C4-2B (cell line): ENCODE measurements around the gene MGMT.
"Not testable (repeated sequence)": the region's sequence is repeated elsewhere in the genome, so short reads cannot be mapped to it uniquely, and the experiment has no call there.

ENCODE experiments used
- H3K27ac ChIP-seq: fragments of 450-650 bp; 2 replicates; pipeline ENCODE4 v1.5.1; 2017
- ZFX ChIP-seq: fragments of 450-650 bp; IDR thresholded peaks from 2 replicates; pipeline ENCODE4 v1.6.1; 2017
- TF ChIP-seq, protein P1 (sequence below): fragments of 450-650 bp; conservative IDR thresholded peaks from 2 replicates; pipeline ENCODE4 v1.5.1; 2017; ENCODE audit warnings: mild to moderate bottlenecking

The MGMT gene

DNA sequence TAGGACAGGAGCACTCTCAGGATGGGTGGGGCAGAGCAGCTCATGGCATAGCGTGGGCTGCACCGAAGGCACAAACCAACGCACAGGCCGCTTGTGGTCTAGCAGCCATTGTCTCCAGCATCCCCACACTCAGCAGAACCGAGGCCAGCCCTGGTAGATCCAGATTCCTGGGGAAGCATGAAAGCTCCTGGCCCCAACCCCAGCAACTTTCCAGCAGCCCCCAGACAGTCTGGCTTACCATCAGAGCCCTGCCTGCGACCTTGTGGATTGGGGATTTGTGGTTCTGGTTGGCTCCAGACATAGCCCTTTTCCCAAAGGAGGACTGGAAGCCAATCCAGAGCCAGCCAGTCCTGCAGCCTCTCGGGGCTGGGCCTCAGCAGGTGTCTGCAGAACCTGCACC lies 33.8 kb upstream of the MGMT start:
- no peak overlapping the region for H3K27ac ChIP-seq
- TF ChIP-seq, protein P1, sequence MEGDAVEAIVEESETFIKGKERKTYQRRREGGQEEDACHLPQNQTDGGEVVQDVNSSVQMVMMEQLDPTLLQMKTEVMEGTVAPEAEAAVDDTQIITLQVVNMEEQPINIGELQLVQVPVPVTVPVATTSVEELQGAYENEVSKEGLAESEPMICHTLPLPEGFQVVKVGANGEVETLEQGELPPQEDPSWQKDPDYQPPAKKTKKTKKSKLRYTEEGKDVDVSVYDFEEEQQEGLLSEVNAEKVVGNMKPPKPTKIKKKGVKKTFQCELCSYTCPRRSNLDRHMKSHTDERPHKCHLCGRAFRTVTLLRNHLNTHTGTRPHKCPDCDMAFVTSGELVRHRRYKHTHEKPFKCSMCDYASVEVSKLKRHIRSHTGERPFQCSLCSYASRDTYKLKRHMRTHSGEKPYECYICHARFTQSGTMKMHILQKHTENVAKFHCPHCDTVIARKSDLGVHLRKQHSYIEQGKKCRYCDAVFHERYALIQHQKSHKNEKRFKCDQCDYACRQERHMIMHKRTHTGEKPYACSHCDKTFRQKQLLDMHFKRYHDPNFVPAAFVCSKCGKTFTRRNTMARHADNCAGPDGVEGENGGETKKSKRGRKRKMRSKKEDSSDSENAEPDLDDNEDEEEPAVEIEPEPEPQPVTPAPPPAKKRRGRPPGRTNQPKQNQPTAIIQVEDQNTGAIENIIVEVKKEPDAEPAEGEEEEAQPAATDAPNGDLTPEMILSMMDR, result no peak
- TF ChIP-seq ZFX, result no peak

DNA sequence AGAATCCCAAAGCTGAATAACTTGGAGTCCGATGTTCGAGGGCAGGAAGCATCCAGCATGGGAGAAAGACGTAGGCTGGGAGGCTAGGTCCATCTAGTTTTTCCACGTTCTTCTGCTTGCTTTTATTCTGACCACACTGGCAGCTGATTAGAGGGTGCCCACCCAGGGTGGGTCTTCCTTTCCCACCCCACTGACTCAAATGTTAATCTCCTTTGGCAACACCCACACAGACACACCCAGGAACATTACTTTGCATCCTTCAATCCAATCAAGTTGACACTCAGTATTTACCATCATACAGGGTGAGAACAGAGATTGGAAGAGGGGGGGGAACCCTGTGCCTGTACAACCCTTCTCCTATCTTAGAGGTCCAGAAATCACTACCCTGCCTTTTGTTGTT lies 31.3 kb upstream of the MGMT start:
- not testable (repeated sequence) for H3K27ac ChIP-seq

DNA sequence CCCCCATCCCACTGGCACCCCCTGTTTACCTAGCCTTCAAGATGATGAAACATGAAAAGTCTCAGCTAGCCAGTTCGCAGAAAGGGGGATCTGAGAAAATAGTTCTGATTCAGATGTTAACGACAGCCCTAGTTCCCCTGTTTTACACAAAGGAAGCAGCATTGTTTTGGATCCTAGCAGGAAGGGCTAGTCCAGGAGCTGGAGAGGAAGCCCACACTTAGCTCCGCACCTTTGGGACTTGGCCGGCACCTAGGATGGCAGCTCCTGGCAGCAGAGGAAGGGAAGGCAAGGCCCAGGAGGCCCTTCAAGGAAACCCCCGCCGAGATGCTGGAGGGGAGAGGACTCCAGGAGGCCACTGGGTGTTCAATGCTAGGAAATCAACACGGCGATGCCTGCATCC lies 29.0 kb upstream of the MGMT start:
- TF ChIP-seq, protein P1, result no peak
- no peak for TF ChIP-seq ZFX
- no peak overlapping the region for H3K27ac ChIP-seq

DNA sequence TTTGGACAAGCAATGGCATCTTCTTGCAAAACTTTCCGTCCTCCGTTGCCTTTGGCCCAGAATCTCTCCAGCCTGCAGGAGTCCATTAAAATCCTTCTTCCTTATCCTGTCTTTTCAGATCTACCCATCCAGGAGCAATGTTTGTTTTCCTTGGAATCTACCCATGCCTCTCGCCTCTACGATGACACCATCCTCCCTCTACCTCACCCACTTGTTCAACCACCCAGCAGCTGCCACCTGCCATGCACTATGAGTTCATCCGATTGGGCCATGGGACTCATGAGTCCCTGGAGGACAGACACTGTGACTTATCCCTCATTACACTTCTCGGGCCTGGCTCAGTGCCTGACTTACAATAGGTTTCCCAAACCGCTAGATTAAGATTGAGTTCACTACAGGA lies 26.8 kb upstream of the MGMT start:
- H3K27ac ChIP-seq, result no peak overlapping the region
- TF ChIP-seq, protein P1, result no peak
- TF ChIP-seq ZFX, result no peak

DNA sequence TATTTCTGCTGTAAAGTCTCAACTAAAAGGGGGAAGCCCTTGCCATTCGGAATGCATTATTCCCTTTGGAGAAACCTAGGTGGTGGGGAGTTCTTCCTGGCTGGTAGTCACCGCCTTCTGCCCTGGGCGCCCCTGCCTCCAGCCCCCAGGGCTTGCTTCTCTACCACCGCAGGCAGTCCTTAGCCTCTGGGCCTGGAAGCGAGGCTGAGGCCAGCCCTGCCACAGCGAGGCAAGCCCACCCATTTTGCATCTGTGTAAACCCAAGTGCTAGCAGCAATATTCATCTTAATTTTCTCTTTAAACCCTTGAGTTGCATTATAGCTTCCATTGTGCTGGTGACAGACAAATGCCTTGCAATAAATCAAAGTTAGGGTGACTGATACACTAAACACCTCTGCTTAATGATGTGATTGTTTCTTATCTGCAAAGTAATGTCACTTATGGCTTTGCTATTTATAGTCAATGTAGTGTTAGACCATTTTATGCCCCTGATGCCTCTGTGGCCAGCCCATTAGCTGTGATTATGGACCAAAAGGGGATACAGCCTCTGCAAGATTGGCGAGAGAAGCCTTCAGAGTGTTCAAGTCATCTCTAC lies 26.2 kb upstream of the MGMT start:
- H3K27ac ChIP-seq, result no peak overlapping the region
- TF ChIP-seq ZFX, result no peak
- TF ChIP-seq, protein P1, result no peak

DNA sequence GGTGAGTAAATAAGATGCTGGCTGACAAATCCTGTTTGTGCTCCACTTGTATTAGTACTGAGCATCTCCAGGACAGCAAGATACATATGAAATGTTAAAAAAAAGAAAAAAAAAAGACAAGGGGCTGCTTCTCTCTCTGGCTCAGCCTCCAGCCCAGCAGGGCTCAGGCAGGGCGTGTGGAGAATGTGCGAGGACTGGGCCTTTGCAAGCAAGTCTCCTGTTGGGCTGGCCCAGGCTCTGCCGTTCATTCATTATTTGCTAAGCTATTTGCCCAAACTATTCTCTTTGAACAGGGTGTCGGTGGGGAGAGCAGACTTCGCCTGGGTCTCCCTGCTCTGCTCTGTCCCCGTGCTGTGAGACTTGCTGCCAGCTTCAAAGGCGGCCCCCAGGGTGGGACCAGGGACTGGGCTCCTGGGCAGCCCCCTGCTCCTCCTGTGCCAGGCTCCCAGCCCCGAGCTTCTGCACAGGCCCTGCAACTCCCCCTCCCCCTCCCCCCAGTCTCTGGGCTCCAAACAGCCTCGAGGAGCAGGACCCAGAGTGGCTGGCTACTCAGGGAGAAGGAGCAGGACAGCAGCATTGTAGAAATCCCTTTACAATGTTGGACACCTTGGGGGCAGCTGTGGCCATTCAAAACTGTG lies 25.6 kb upstream of the MGMT start:
- TF ChIP-seq, protein P1, result no peak
- TF ChIP-seq ZFX, result no peak

DNA sequence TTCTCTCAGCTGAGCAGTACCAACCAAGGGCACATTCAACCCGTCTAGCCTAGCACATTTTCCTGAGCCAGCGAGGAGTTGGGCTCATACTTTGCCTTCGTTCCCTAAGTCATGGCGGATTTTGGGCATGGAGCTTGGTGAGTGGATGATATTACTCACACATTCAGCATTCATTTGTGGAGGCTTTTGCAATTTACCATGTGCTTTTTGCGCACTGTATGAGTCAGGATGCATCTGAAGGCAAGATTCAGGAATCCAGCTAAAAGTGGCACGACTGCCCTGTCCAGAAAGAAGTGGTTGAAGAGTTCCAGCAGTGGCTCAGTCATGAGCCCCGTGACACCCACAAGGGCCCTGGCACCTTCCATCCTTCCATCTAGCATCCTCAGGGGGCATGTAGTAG lies 24.2 kb upstream of the MGMT start:
- H3K27ac ChIP-seq, result no peak overlapping the region
- TF ChIP-seq, protein P1, result no peak
- TF ChIP-seq ZFX, result no peak

More for the DNA sequence above, 25.6 kb upstream of the MGMT start:
- H3K27ac ChIP-seq, result no peak overlapping the region

DNA sequence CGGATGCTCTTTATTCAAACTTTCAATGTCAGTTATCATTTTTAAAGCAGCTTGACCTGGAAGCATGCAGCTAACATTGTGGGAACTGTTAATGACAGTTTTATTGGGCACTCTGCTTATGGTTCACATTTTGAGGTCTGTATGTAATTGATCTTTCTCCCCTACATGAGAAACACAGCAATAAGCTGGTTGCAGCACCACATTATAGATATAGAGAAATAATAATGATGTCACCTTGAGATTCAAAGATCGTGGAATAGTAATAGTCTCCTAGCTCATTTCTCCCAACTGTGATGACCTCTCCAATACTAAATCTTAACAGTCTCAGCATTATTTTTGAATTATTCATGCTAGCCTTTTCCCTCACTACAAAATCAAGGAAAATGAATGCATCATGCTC lies 22.7 kb upstream of the MGMT start:
- TF ChIP-seq, protein P1, result no peak
- TF ChIP-seq ZFX, result no peak
- H3K27ac ChIP-seq, result no peak overlapping the region
